A549 (cell line): ENCODE data around the gene NDUFS2. TPM values are rescaled to one million over a fixed set of nuclear protein-coding genes. Genes with fewer than 3 reads are reported as not detected.

ENCODE experiments used
- ATAC-seq, 2 experiments: fragments of 200-7000 bp in 1 of 2; fragments of >200 bp in 1 of 2; cut with Nextera tagmentation in 1 of 2; cut with Tn5 transposase in 1 of 2; 3 replicates each; pipeline versions ENCODE4 v1.8.0 to v1.9.1; 2018 to 2020; ENCODE audit warnings: mild to moderate bottlenecking in 1 of 2, moderate library complexity in 1 of 2
- CTCF ChIA-PET: fragments of 300-600 bp; sonication (Branson Sonifier 250); formaldehyde crosslinking; extraction: SDS; loops from one replicate; lab custom pipeline; 2021; ENCODE audit warnings: antibody characterized with exemption, inconsistent platforms; lab: Yijun Ruan, JAX
- POLR2A ChIA-PET: fragments of 350-600 bp; formaldehyde crosslinking; extraction: SDS; loops from one replicate; lab custom pipeline; 2021; ENCODE audit warnings: antibody characterized with exemption, inconsistent platforms; lab: Yijun Ruan, JAX
- DNase-seq, 2 experiments: peaks; one replicate each; pipeline versions ENCODE4 v3.0.0 to v3.0.0-alpha.2; 2011 to 2016; ENCODE audit warnings: low read depth in 1 of 2, low spot score in 1 of 2
- FAIRE-seq: peaks from 2 replicates; lab custom pipeline; 2011; peaks lifted over from hg19 to GRCh38; lab: Jason Lieb, UNC
- H3K27ac ChIP-seq, 2 experiments: fragments of >200 bp; sonication (Bioruptor Twin); formaldehyde crosslinking; 3 replicates each; pipeline ENCODE4 v1.5.1; 2016 to 2017
- H3K4me1 ChIP-seq: fragments of >200 bp; sonication (Bioruptor Twin); formaldehyde crosslinking; 3 replicates; pipeline ENCODE4 v1.6.1; 2016
- H3K4me2 ChIP-seq: fragments of >200 bp; sonication (Bioruptor Twin); formaldehyde crosslinking; 3 replicates; pipeline ENCODE4 v1.6.1; 2016
- H3K4me3 ChIP-seq: fragments of >200 bp; sonication (Bioruptor Twin); formaldehyde crosslinking; 3 replicates; pipeline ENCODE4 v1.5.1; 2016
- H3K9me3 ChIP-seq: fragments of >200 bp; sonication (Bioruptor Twin); formaldehyde crosslinking; 3 replicates; pipeline ENCODE4 v1.6.1; 2016
- BCL3 ChIP-seq: fragments of >200 bp; sonication (Bioruptor Twin); formaldehyde crosslinking; IDR thresholded peaks from 3 replicates; pipeline ENCODE4 v1.6.1; 2016
- CEBPB ChIP-seq, 2 experiments: fragments of >200 bp in 1 of 2; sonication (Bioruptor Twin) in 1 of 2; formaldehyde crosslinking in 1 of 2; IDR thresholded peaks; 2 replicates each; pipeline ENCODE4 v1.6.1; 2012 to 2016
- EHF ChIP-seq: fragments of 250-450 bp; sonication (Bioruptor Pico); IDR thresholded peaks from 2 replicates; pipeline ENCODE4 v1.5.0; 2020; ENCODE audit warnings: mild to moderate bottlenecking
- EP300 ChIP-seq, 2 experiments: fragments of >200 bp; sonication (Bioruptor Twin); formaldehyde crosslinking; IDR thresholded peaks; 2 replicates in 1 of 2; 3 replicates in 1 of 2; pipeline ENCODE4 v1.6.1; 2016 to 2017
- HDAC2 ChIP-seq: fragments of 200-600 bp; sonication (generic); IDR thresholded peaks from 2 replicates; pipeline ENCODE4 v1.6.1; 2016
- HOXB13 ChIP-seq: fragments of 250-450 bp; sonication (Bioruptor Pico); IDR thresholded peaks from 2 replicates; pipeline ENCODE4 v1.5.0; 2020; ENCODE audit warnings: low read depth, mild to moderate bottlenecking, moderate library complexity
- JUN ChIP-seq, 2 experiments: fragments of >200 bp; sonication (Bioruptor Twin); formaldehyde crosslinking; IDR thresholded peaks; 2 replicates in 1 of 2; 3 replicates in 1 of 2; pipeline ENCODE4 v1.6.1; 2016 to 2017
- KDM5A ChIP-seq: fragments of 200-600 bp; sonication (generic); IDR thresholded peaks from 2 replicates; pipeline ENCODE4 v1.6.1; 2016; ENCODE audit warnings: antibody characterized with exemption, mild to moderate bottlenecking
- MAX ChIP-seq: IDR thresholded peaks from 2 replicates; pipeline ENCODE4 v1.6.1; 2012
- MYC ChIP-seq: IDR thresholded peaks from 2 replicates; pipeline ENCODE4 v1.6.1; 2012; ENCODE audit warnings: mild to moderate bottlenecking, inconsistent platforms, low read length, improper control_type of control experiment, borderline replicate concordance
- PHF8 ChIP-seq: fragments of 200-600 bp; sonication (generic); IDR thresholded peaks from 2 replicates; pipeline ENCODE4 v1.6.1; 2016; ENCODE audit warnings: low read depth, mild to moderate bottlenecking, antibody characterized with exemption, moderate library complexity, borderline replicate concordance
- POLR2A ChIP-seq: IDR thresholded peaks from 2 replicates; pipeline ENCODE4 v1.6.1; 2012; ENCODE audit warnings: mild to moderate bottlenecking, low read length
- POLR2AphosphoS2 ChIP-seq: conservative IDR thresholded peaks from 2 replicates; pipeline ENCODE4 v1.6.1; 2012; ENCODE audit warnings: low read length, improper control_type of control experiment, inconsistent platforms
- RFX5 ChIP-seq: fragments of 450-650 bp; IDR thresholded peaks from 2 replicates; pipeline ENCODE4 v1.7.1; 2014; ENCODE audit warnings: antibody characterized with exemption, mild to moderate bottlenecking, moderate library complexity
- SREBF2 ChIP-seq: fragments of 450-650 bp; IDR thresholded peaks from 2 replicates; pipeline ENCODE4 v1.6.1; 2014; ENCODE audit warnings: mild to moderate bottlenecking, moderate library complexity
- TFCP2L1 ChIP-seq: fragments of 250-450 bp; sonication (Bioruptor Pico); IDR thresholded peaks from 2 replicates; pipeline ENCODE4 v1.5.0; 2021; ENCODE audit warnings: mild to moderate bottlenecking
- ZNF302 ChIP-seq: fragments of 250-450 bp; sonication (Bioruptor Pico); IDR thresholded peaks from 2 replicates; pipeline ENCODE4 v1.9.0; 2021; ENCODE audit warnings: inconsistent platforms, mild to moderate bottlenecking, moderate library complexity
- ZSCAN20 ChIP-seq: fragments of 250-450 bp; sonication (Bioruptor Pico); IDR thresholded peaks from 2 replicates; pipeline ENCODE4 v1.8.0; 2022; ENCODE audit warnings: mild to moderate bottlenecking, moderate library complexity
- WGBS: methylation state at CpG from one replicate; pipeline ENCODE4 v1.1.6; 2017; ENCODE audit errors: missing lambda C conversion rate; 5-methylcytosine and 5-hydroxymethylcytosine counted together
- polyA plus RNA-seq, 4 experiments: library from polyadenylated mRNA; depleted of rRNA in 3 of 4; stranded (reverse); fragments of >200 nt; fragmentation: RNase III in 1 of 4; extraction: RNeasy Plus Mini Kit Qiagen cat#74134 plus additional on column Dnase treatment in 1 of 4; gene quantifications; 2 replicates in 3 of 4; 3 replicates in 1 of 4; pipeline ENCODE4 v1.2.3, GENCODE V29; 2011 to 2017
- TF ChIP-seq, protein P1 (sequence below): IDR thresholded peaks from 2 replicates; pipeline ENCODE4 v1.6.1; 2012

NDUFS2 gene
- polyA plus RNA-seq, 2 of the 4 experiments (the other 2 are of a cell fraction) = 142 to 144 TPM

DNA sequence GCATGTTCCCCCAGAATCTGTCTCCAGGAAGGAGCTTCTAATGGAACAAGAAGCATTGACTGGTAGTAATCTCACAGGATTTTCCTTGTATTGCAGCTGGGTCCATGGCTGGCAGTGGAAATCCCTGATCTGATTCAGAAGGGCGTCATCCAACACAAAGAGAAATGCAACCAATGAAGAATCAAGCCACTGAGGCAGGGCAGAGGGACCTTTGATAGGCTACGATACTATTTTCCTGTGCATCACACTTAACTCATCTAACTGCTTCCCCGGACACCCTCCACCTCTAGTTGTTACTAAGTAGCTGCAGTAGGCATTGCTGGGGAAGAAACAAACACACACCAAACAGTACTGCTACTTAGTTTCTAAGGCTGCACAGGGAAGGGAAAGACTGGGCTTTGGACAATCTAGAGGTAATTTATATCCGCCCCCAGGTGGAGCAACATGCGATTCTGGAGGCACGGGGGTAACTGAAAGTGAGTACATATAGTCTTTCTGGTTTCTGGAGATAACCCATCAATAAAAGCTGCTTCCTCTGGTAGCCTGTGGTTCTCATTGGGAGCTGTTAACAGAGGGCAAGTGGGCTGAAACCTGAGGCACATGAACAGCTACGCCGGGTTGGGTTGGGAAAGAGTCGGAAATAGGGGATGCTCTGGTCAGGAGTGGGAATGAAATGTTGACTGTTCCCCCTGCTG lies 43.7 kb upstream of the NDUFS2 start:
- ChIA-PET CTCF (interaction anchor here (0.7 to 7.9 kb wide), 12 partner anchors 8 to 169 kb away, joined by 3 to 59 read pairs (median 6); partner anchors contain the start of genes DEDD and PPOX), POLR2A (interaction anchor here (0.5 to 1.5 kb wide), 3 partner anchors 7 to 147 kb away, joined by 3 to 5 read pairs (median 3); partner anchors contain the start of gene PPOX)
- no peak; a peak in 1 of 6 replicates for ATAC-seq
- peak overlapping the region; percentile 97 for H3K4me3 ChIP-seq
- no peak for DNase-seq
- peak overlapping the region; percentile 98 for H3K27ac ChIP-seq
- no peak for FAIRE-seq
- TF ChIP-seq ZNF302 (CRISPR knock-in tag) (no peak), HDAC2 (no peak)
- H3K4me2 ChIP-seq = peak overlapping the region; percentile 87
- 46% methylated on average over 9 of the region's 9 CpGs for WGBS
- H3K4me1 ChIP-seq = peaks cover 14% of the 10 kb centered on the region
- H3K9me3 ChIP-seq = no peaks in the 10 kb centered on the region

DNA sequence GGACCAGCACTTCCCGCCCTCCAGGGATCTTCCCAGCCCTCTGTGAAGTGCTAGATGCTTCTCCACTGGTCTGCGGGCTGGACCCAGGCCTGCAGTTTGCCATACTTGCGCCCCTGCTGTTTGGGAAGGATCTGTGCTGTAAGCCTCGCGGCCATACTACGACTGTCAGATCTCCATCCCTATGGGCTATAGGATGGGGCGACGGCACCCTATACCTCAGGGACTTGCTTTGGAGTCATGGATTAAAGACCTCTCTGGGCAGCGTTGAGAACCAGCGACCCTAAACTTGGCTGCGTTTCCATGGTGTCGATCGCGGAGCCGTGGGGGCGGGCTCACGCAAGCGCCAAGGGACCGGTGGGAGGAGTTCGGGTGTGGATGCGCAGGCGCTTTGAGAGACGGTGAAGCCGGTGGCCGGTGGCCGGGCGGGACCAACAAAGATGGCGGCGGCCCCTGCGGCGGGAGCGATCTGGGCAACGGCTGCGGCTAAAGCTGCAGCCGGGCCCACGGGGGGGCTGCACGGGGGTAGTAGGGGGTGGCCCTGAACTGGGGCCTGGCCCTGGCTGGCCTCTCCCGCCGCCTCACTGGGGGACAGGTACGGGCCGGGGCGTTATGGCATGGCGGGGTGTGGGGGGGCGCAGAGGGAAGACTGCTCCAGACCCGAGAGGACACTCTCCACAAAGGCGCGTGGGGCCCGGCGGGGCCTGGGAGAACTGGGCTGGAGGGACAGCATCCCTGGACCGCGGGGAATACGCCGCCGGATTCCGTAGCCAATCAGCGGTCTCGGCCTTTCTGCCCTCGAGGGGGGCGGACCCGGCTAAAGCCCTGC lies 42.9 kb upstream of the NDUFS2 start, which contains the start of gene USP21:
USP21 (plus strand) TSS at position 414 of the 826 bp plus-strand sequence. CDS start 1,141 bp downstream, outside the sequence.
- ChIA-PET CTCF (interaction anchor here (1.2 to 2.8 kb wide), 5 partner anchors 12 to 88 kb away, joined by 5 to 11 read pairs (median 7); no protein-coding TSS in a partner anchor), POLR2A (interaction anchor here (0.5 to 0.7 kb wide), 2 partner anchors 17 to 148 kb away, joined by 3 read pairs; no protein-coding TSS in a partner anchor)
- FAIRE-seq (no peak), ATAC-seq (peak; percentile 86 to 94), DNase-seq (peak; percentile 89 to 98)
- Histone ChIP-seq H3K9me3 (no peaks in the 10 kb centered on the region), H3K4me2 (peak within 1 kb of the TSS; percentile 87), H3K4me1 (peaks cover 14% of the 10 kb centered on the region), H3K4me3 (peak within 1 kb of the TSS; percentile 97), H3K27ac (peak within 1 kb of the TSS; percentile 98)
- whole genome bisulfite sequencing = under 1% methylated on average over 32 of the region's 60 CpGs
- TF ChIP-seq MYC (0 out of 2 replicates have a peak, but pooled peaks have one; percentile 22), JUN (IDR thresholded peaks at IDR 0.05) (peak; percentile 75 to 94), SREBF2 (no peak), KDM5A (peak; percentile 76), RFX5 (no peak), EP300 (IDR thresholded peaks at IDR 0.05) (no peak), POLR2A (peak; percentile 64), PHF8 (peak; percentile 78; the same call in 1 of the 2 replicates), TFCP2L1 (CRISPR knock-in tag) (peak; percentile 42; the same call in 1 of the 2 replicates), BCL3 (peak; percentile 70; the same call in 1 of the 3 replicates), POLR2AphosphoS2 (no peak)

- POLR2A ChIA-PET = no interaction called here
- Histone ChIP-seq H3K4me2 (peak overlapping the region; percentile 87), H3K4me3 (peak overlapping the region; percentile 97), H3K4me1 (peaks cover 11% of the 10 kb centered on the region)
- no peak for FAIRE-seq
- CTCF ChIA-PET = interaction anchor here (1.2 to 2.8 kb wide), 2 partner anchors 11 to 44 kb away, joined by 5 to 7 read pairs; no protein-coding TSS in a partner anchor
- TF ChIP-seq EP300 (IDR thresholded peaks at IDR 0.05) (no peak), CEBPB (IDR thresholded peaks at IDR 0.05) (no peak), KDM5A (no peak), ZSCAN20 (CRISPR knock-in tag) (no peak), EHF (no peak), ZNF302 (CRISPR knock-in tag) (no peak), MAX (no peak), HOXB13 (no peak)
- TF ChIP-seq, protein P1, sequence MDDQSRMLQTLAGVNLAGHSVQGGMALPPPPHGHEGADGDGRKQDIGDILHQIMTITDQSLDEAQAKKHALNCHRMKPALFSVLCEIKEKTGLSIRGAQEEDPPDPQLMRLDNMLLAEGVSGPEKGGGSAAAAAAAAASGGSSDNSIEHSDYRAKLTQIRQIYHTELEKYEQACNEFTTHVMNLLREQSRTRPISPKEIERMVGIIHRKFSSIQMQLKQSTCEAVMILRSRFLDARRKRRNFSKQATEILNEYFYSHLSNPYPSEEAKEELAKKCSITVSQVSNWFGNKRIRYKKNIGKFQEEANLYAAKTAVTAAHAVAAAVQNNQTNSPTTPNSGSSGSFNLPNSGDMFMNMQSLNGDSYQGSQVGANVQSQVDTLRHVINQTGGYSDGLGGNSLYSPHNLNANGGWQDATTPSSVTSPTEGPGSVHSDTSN = no peak
- TF ChIP-seq, all 56 proteins: peak for 0
- DNase-seq (no peak), ATAC-seq (no peak)
- WGBS = 22% methylated on average over 11 of the region's 11 CpGs
- Histone ChIP-seq H3K9me3 (no peaks in the 10 kb centered on the region), H3K27ac (peak overlapping the region; percentile 98)
These were observed 42.3 kb upstream of the NDUFS2 start for GRCh38 chr1:161159913-161160243.
